HCT116 (cell line): ENCODE results near the gene PPP4R3A. TPM values are rescaled to one million over a fixed set of nuclear protein-coding genes. Genes with fewer than 3 reads are reported as not detected.

Source experiments
- ATAC-seq: fragments of 200-7000 bp; cut with Tn5 transposase; 2 replicates; pipeline ENCODE4 v1.9.1; 2020; ENCODE audit warnings: mild to moderate bottlenecking, moderate library complexity
- BruUV-seq: library from RNA; stranded (reverse); fragments of 400-500 nt; replicated peaks from 2 replicates; lab custom pipeline; 2021; lab: Mats Ljungman, UMichigan
- CTCF ChIA-PET: fragments of 300-600 bp; sonication (Branson Sonifier 250); formaldehyde crosslinking; loops from one replicate; lab custom pipeline; 2021; ENCODE audit warnings: antibody characterized with exemption; lab: Charles Lee
- POLR2A ChIA-PET: fragments of 300-600, 350-600 bp; sonication (Branson Sonifier 250); formaldehyde crosslinking; loops from one replicate; lab custom pipeline; 2021; ENCODE audit warnings: antibody characterized with exemption; lab: Charles Lee
- RAD21 ChIA-PET, 2 experiments: fragments of 300-600 bp; sonication (Branson Sonifier 250); formaldehyde crosslinking; loops; one replicate each; lab custom pipeline; 2023; ENCODE audit warnings: low total read pairs in 2 of 2; ENCODE audit not compliant: uncharacterized antibody in 2 of 2, unreplicated experiment in 2 of 2, low non-redundant PET in 1 of 2; lab: Charles Lee
- DNase-seq: peaks from one replicate; pipeline ENCODE4 v3.0.0-alpha.2; 2010; ENCODE audit warnings: low read depth, low spot score
- H2AFZ ChIP-seq: fragments of 200-600 bp; shearing (Covaris generic), sonication (generic); 2 replicates; pipeline ENCODE4 v1.6.1; 2017; ENCODE audit warnings: low read depth, mixed run types, mixed read lengths, antibody characterized with exemption, low read length; ENCODE audit not compliant: poor library complexity, severe bottlenecking
- H3K27ac ChIP-seq: 2 replicates; pipeline ENCODE4 v1.5.1; 2012; ENCODE audit warnings: low read depth, low read length
- H3K27me3 ChIP-seq: fragments of 200-600 bp; sonication (generic); 2 replicates; pipeline ENCODE4 v1.6.1; 2016; ENCODE audit warnings: mixed run types, low read length, mixed read lengths; ENCODE audit not compliant: insufficient read depth
- H3K36me3 ChIP-seq, 2 experiments: fragments of 200-500 bp in 1 of 2; fragments of 200-600 bp in 1 of 2; sonication (Bioruptor generic) in 1 of 2; sonication (generic) in 1 of 2; 2 replicates each; pipeline versions ENCODE4 v1.5.1 to v1.6.1; 2014 to 2016; ENCODE audit warnings: low read length in 2 of 2, inconsistent platforms in 1 of 2, mixed read lengths in 1 of 2, mixed run types in 1 of 2; ENCODE audit not compliant: insufficient read depth in 2 of 2, control insufficient read depth in 1 of 2
- H3K4me1 ChIP-seq, 2 experiments: fragments of 200-600 bp in 1 of 2; sonication (generic) in 1 of 2; 2 replicates each; pipeline versions ENCODE4 v1.5.1 to v1.6.1; 2012 to 2017; ENCODE audit warnings: low read length in 2 of 2, inconsistent platforms in 1 of 2, mild to moderate bottlenecking in 1 of 2, mixed read lengths in 1 of 2, mixed run types in 1 of 2, moderate library complexity in 1 of 2; ENCODE audit not compliant: insufficient read depth in 2 of 2, control insufficient read depth in 1 of 2
- H3K4me2 ChIP-seq: fragments of 200-600 bp; sonication (generic); 2 replicates; pipeline ENCODE4 v1.6.1; 2017; ENCODE audit warnings: mixed run types, low read length, mixed read lengths
- H3K4me3 ChIP-seq, 2 experiments: fragments of 200-600 bp in 1 of 2; sonication (generic) in 1 of 2; replicated peaks in 1 of 2; 2 replicates each; pipeline ENCODE4 v1.5.1; 2011 to 2016; ENCODE audit warnings: low read length in 2 of 2, control low read depth in 1 of 2, low read depth in 1 of 2, mild to moderate bottlenecking in 1 of 2, mixed read lengths in 1 of 2, mixed run types in 1 of 2
- H3K79me2 ChIP-seq: fragments of 200-600 bp; sonication (generic); 2 replicates; pipeline ENCODE4 v1.6.1; 2017; ENCODE audit warnings: mild to moderate bottlenecking, mixed run types, low read length, moderate library complexity, mixed read lengths; ENCODE audit not compliant: insufficient read depth
- H3K9ac ChIP-seq: fragments of 200-600 bp; sonication (generic); 2 replicates; pipeline ENCODE4 v1.6.1; 2016; ENCODE audit warnings: low read length, mixed read lengths
- H3K9me2 ChIP-seq: fragments of 200-600 bp; sonication (generic), shearing (Covaris generic); 2 replicates; pipeline ENCODE4 v1.6.1; 2017; ENCODE audit warnings: mixed run types, mild to moderate bottlenecking, moderate library complexity; ENCODE audit not compliant: insufficient read depth
- H3K9me3 ChIP-seq, 2 experiments: fragments of 200-500 bp in 1 of 2; fragments of 200-600 bp in 1 of 2; sonication (Bioruptor generic) in 1 of 2; sonication (generic) in 1 of 2; 2 replicates each; pipeline ENCODE4 v1.6.1; 2014 to 2017; ENCODE audit warnings: low read length in 2 of 2, mixed read lengths in 2 of 2, inconsistent platforms in 1 of 2, low read depth in 1 of 2, mild to moderate bottlenecking in 1 of 2, mixed run types in 1 of 2, moderate library complexity in 1 of 2; ENCODE audit not compliant: control insufficient read depth in 1 of 2, insufficient read depth in 1 of 2
- H4K20me1 ChIP-seq: fragments of 200-600 bp; sonication (generic), shearing (Covaris generic); 2 replicates; pipeline ENCODE4 v1.6.1; 2017; ENCODE audit warnings: mixed run types, mild to moderate bottlenecking, moderate library complexity; ENCODE audit not compliant: insufficient read depth
- CEBPB ChIP-seq: IDR thresholded peaks from 2 replicates; pipeline ENCODE4 v1.6.1; 2012; ENCODE audit warnings: low read depth
- EZH2 ChIP-seq: fragments of 200-600 bp; sonication (generic); IDR thresholded peaks from 2 replicates; pipeline ENCODE4 v1.6.1; 2017; ENCODE audit warnings: antibody characterized with exemption, mixed run types
- POLR2AphosphoS5 ChIP-seq: IDR thresholded peaks from 2 replicates; pipeline ENCODE4 v1.6.1; 2011; ENCODE audit warnings: mild to moderate bottlenecking, low read depth, low read length, moderate library complexity
- SIN3A ChIP-seq: IDR thresholded peaks from 2 replicates; pipeline ENCODE4 v1.6.1; 2012; ENCODE audit warnings: low read depth
- TCF7L2 ChIP-seq: IDR thresholded peaks from 2 replicates; pipeline ENCODE4 v1.7.0; 2011; ENCODE audit warnings: borderline replicate concordance, inconsistent platforms; ENCODE audit not compliant: insufficient read depth, insufficient read length; ENCODE audit errors: extremely low read depth
- YY1 ChIP-seq: IDR thresholded peaks from 2 replicates; pipeline ENCODE4 v1.6.1; 2011; ENCODE audit warnings: low read length, low read depth, moderate library complexity, mild to moderate bottlenecking; ENCODE audit not compliant: insufficient replicate concordance; ENCODE audit errors: extremely low read depth
- ZFX ChIP-seq: fragments of 450-650 bp; IDR thresholded peaks from 2 replicates; pipeline ENCODE4 v1.6.1; 2017
- ZNF274 ChIP-seq: fragments of 200-500 bp; sonication (Bioruptor generic); IDR thresholded peaks from 2 replicates; pipeline ENCODE4 v1.6.1; 2014; ENCODE audit warnings: mild to moderate bottlenecking, low read depth, low read length, inconsistent platforms
- intact Hi-C: fragments of 100-400 bp; cut with micrococcal nuclease; formaldehyde crosslinking; loops from 2 replicates; pipeline ENCODE4 v1.10.0; 2022
- total RNA-seq: library from RNA; stranded (reverse); gene quantifications from one replicate; pipeline ENCODE4 v1.2.1, GENCODE V29; 2021; ENCODE audit not compliant: unreplicated experiment
- TF ChIP-seq, protein P1 (sequence below): IDR thresholded peaks from 2 replicates; pipeline ENCODE4 v1.6.1; 2011; ENCODE audit warnings: mild to moderate bottlenecking, low read length, moderate library complexity; ENCODE audit not compliant: insufficient replicate concordance; ENCODE audit errors: extremely low read depth
- TF ChIP-seq, protein P2 (sequence below), 3 experiments: fragments of 200-600 bp in 1 of 3; sonication (generic) in 1 of 3; IDR thresholded peaks in 2 of 3; conservative IDR thresholded peaks in 1 of 3; 2 replicates each; pipeline ENCODE4 v1.5.1; 2012 to 2017; ENCODE audit warnings: low read depth in 2 of 3, low read length in 2 of 3, antibody characterized with exemption in 1 of 3, borderline replicate concordance in 1 of 3, control low read depth in 1 of 3, mild to moderate bottlenecking in 1 of 3, mixed read lengths in 1 of 3, mixed run types in 1 of 3, moderate library complexity in 1 of 3; ENCODE audit not compliant: insufficient read depth in 1 of 3
- TF ChIP-seq, protein P3 (sequence below): IDR thresholded peaks from 2 replicates; pipeline ENCODE4 v1.6.1; 2012

Gene PPP4R3A
- total RNA-seq, 1 experiment from 2014 or later: 67.7 TPM

DNA sequence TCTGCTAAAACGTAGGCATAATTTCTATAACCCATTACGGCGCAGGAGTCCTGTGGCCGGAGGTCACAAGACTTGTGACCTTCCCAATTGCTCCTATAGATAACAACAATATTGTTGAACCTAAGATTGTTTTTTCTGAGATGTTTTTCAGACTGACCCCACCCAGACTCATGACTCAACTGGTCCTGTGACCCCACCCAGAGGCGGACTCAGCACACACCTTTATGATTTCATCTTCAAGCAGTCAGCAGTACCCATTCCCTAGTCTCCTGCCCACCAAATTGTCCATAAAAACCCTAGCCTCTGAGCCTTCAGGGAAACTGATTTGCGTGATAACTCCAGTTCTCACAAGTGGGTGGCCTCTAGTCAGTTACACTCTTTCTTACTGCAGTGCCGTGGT, 5.9 kb upstream of the PPP4R3A start:
- no TSS peak for BruUV-seq
- no peaks in the 10 kb centered on the region for H3K9me3 ChIP-seq
- H2AFZ ChIP-seq: no peak overlapping the region
- POLR2A ChIA-PET: no interaction called here
- H3K4me1 ChIP-seq: peaks cover 3 to 12% of the 10 kb centered on the region in 2 experiments
- no peak overlapping the region for H3K9ac ChIP-seq
- no peak overlapping the region for H3K27ac ChIP-seq
- no peak overlapping the region for H3K4me2 ChIP-seq
- H3K4me3 ChIP-seq: no peak overlapping the region
- ATAC-seq (no peak), DNase-seq (no peak)
- intact Hi-C loops: loop anchor here (10.0 kb wide), 1 partner anchor 399 kb away; no protein-coding TSS in a partner anchor
- TF ChIP-seq TCF7L2 (no peak), SIN3A (no peak), ZNF274 (no peak), EZH2 (no peak), ZFX (no peak), YY1 (no peak), POLR2AphosphoS5 (no peak), CEBPB (no peak)
- TF ChIP-seq, protein P1, sequence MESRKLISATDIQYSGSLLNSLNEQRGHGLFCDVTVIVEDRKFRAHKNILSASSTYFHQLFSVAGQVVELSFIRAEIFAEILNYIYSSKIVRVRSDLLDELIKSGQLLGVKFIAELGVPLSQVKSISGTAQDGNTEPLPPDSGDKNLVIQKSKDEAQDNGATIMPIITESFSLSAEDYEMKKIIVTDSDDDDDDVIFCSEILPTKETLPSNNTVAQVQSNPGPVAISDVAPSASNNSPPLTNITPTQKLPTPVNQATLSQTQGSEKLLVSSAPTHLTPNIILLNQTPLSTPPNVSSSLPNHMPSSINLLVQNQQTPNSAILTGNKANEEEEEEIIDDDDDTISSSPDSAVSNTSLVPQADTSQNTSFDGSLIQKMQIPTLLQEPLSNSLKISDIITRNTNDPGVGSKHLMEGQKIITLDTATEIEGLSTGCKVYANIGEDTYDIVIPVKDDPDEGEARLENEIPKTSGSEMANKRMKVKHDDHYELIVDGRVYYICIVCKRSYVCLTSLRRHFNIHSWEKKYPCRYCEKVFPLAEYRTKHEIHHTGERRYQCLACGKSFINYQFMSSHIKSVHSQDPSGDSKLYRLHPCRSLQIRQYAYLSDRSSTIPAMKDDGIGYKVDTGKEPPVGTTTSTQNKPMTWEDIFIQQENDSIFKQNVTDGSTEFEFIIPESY: no peak
- TF ChIP-seq, protein P2, sequence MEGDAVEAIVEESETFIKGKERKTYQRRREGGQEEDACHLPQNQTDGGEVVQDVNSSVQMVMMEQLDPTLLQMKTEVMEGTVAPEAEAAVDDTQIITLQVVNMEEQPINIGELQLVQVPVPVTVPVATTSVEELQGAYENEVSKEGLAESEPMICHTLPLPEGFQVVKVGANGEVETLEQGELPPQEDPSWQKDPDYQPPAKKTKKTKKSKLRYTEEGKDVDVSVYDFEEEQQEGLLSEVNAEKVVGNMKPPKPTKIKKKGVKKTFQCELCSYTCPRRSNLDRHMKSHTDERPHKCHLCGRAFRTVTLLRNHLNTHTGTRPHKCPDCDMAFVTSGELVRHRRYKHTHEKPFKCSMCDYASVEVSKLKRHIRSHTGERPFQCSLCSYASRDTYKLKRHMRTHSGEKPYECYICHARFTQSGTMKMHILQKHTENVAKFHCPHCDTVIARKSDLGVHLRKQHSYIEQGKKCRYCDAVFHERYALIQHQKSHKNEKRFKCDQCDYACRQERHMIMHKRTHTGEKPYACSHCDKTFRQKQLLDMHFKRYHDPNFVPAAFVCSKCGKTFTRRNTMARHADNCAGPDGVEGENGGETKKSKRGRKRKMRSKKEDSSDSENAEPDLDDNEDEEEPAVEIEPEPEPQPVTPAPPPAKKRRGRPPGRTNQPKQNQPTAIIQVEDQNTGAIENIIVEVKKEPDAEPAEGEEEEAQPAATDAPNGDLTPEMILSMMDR (IDR thresholded peaks at IDR 0.05 in 2 of 3, conservative IDR thresholded peaks at IDR 0.05 in 1 of 3; ENCODE audit: borderline replicate concordance in 1 of 3, insufficient read depth in 1 of 3, low read depth in 2 of 3, low read length in 2 of 3): no peak
- TF ChIP-seq, protein P3, sequence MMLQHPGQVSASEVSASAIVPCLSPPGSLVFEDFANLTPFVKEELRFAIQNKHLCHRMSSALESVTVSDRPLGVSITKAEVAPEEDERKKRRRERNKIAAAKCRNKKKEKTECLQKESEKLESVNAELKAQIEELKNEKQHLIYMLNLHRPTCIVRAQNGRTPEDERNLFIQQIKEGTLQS: no peak
- no peaks in the 10 kb centered on the region for H3K9me2 ChIP-seq
- no peaks in the 10 kb centered on the region for H3K79me2 ChIP-seq
- RAD21 ChIA-PET: no interaction called here
- CTCF ChIA-PET: interaction anchor here (1.0 kb wide), 1 partner anchor 383 kb away, joined by 3 read pairs; no protein-coding TSS in a partner anchor
- no peaks in the 10 kb centered on the region for H4K20me1 ChIP-seq
- H3K36me3 ChIP-seq: no peaks in the 10 kb centered on the region
- H3K27me3 ChIP-seq: no peaks in the 10 kb centered on the region
